A549 treated with Hydrocortisone at 1 μM for 4 hours (cell line): Measurements from ENCODE around the gene OR6B1. TPM values are rescaled to one million over a fixed set of nuclear protein-coding genes. Genes with fewer than 3 reads are reported as not detected.

Experiments
- total RNA-seq: library from RNA; stranded (reverse); fragments of 200-300 nt; extraction: Qiagen RNA extraction; gene quantifications from 5 replicates; pipeline ENCODE4 v1.2.3, GENCODE V29; 2022

OR6B1 gene
- total RNA-seq = not detected in 5 replicates

DNA sequence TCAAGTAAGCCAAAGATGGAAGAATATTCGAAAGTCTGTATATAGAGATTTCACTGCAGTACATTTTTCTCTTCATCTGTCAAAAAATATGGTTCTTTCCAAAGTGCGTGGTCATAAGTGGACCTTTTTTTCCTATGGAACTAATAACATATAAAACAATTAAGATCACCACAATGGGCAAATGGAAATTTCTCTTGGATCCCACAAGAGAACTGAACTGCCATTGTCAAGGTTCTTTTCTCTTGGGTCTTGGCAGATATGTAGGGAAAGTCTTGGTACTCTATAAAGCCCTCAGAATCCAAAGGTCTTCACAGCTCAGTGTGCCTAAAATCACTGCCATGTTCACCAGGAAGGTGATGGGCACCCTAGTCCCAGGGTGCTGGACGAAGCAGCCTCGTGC lies at the start of gene OR6B1:
TSS of gene OR6B1 (plus strand) at position 301 of the 400 bp plus-strand sequence. CDS start 3,677 bp downstream, outside the sequence.

DNA sequence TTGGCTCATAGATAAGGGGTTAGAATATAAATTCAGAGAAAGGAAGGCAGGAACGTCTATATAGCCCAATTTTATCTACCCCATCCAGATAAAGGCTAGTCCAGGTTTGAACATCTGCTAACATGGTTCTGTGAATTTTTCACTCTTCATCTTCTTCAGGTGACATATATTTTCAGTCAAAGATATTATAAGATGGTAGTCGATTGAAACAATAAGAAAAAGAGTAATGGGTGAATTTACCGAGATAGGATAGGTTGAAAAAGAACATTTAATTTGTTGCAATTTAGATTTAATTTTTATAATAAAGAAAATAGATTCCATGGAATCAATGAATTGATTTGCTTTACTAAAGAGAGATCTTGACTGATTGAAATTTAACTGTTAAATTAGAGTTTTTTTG lies 45.6 kb upstream of the OR6B1 start, which contains the start of gene OR2F1:
TSS of gene OR2F1 (plus strand) at position 301 of the 400 bp plus-strand sequence. CDS start 5,127 bp downstream, outside the sequence.

DNA sequence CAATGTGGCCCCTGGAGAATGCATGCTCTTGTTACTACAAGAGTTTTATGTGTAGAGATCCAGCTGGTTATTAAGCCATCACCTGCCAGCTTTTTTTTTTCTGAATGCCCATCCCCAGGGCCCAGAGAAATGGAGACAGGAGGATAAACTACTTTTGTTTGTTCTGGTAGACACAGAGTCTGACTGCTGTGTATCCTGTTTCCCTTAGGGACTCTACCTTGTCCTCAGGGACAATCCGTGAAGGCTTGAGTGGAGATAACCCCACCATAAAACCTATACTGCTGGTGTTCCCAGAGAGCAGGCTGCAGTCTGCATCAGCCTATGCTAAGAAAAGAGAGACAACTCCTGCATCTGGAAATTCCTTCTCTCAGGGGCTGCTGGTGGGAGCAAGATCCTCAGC lies 48.5 kb downstream of the OR6B1 start, which contains the start of gene OR2A5:
TSS of gene OR2A5 (plus strand) at position 301 of the 400 bp plus-strand sequence. CDS start 1,454 bp downstream, outside the sequence.

Other genes with a start within 250 kb of the OR6B1 start
- gene CTAGE6, start 242.6 kb upstream of the OR6B1 start, total RNA-seq = 0.05 TPM in 1 of 5 replicates, not detected in the others
- 12.0 to 22.0 TPM (median 18.2 TPM) in 5 replicates for gene TCAF1, start 98.1 kb upstream of the OR6B1 start, total RNA-seq
- gene OR2F2, start 65.1 kb upstream of the OR6B1 start, total RNA-seq = not detected in 5 replicates
- not detected in 5 replicates for gene OR2F1, start 45.5 kb upstream of the OR6B1 start, total RNA-seq
- not detected in 5 replicates for gene OR2A5, start 48.6 kb downstream of the OR6B1 start, total RNA-seq
- not detected in 5 replicates for gene OR2A25, start 69.5 kb downstream of the OR6B1 start, total RNA-seq
- not detected in 5 replicates for gene OR2A12, start 86.0 kb downstream of the OR6B1 start, total RNA-seq
- gene OR2A2, start 109.3 kb downstream of the OR6B1 start, total RNA-seq = not detected in 5 replicates
- gene OR2A14, start 122.9 kb downstream of the OR6B1 start, total RNA-seq = not detected in 5 replicates
- gene CTAGE4, start 183.1 kb downstream of the OR6B1 start, total RNA-seq = 0.03 TPM in 1 of 5 replicates, not detected in the others
- 0.37 to 0.68 TPM (median 0.39 TPM) in 5 replicates for gene ARHGEF35, start 195.5 kb downstream of the OR6B1 start, total RNA-seq
- gene OR2A42, start 239.3 kb downstream of the OR6B1 start, total RNA-seq = not detected in 5 replicates